Liver (tissue), 9 donors: ENCODE data around the gene PCDH15. TPM values are rescaled to one million over a fixed set of nuclear protein-coding genes. Genes with fewer than 3 reads are reported as not detected.

Experiments
- DNase-seq: peaks from one replicate; pipeline ENCODE4 v3.0.0-alpha.2; 2017; ENCODE audit warnings: low spot score
- H3K27ac ChIP-seq, 2 donors: one replicate each; pipeline ENCODE4 v1.7.0; 2013; ENCODE audit warnings: inconsistent platforms in 2 of 2, low read length in 2 of 2, control low read depth in 1 of 2, low read depth in 1 of 2, mild to moderate bottlenecking in 1 of 2
- H3K27me3 ChIP-seq, 4 donors: one replicate each; pipeline versions ENCODE4 v1.6.1 to v1.7.0; 2013; ENCODE audit warnings: low read length in 3 of 4, inconsistent platforms in 1 of 4, mild to moderate bottlenecking in 1 of 4, moderate library complexity in 1 of 4; ENCODE audit not compliant: control insufficient read depth in 4 of 4, insufficient read depth in 4 of 4
- H3K36me3 ChIP-seq, 4 donors: one replicate each; pipeline versions ENCODE4 v1.6.1 to v1.7.0; 2013; ENCODE audit warnings: low read length in 3 of 4, mild to moderate bottlenecking in 3 of 4, low read depth in 1 of 4, moderate library complexity in 1 of 4; ENCODE audit not compliant: control insufficient read depth in 4 of 4, insufficient read depth in 3 of 4
- H3K4me1 ChIP-seq, 4 donors: one replicate each; pipeline versions ENCODE4 v1.6.1 to v1.7.0; 2013; ENCODE audit warnings: low read length in 3 of 4, mild to moderate bottlenecking in 3 of 4, moderate library complexity in 1 of 4; ENCODE audit not compliant: control insufficient read depth in 4 of 4, insufficient read depth in 4 of 4
- H3K4me3 ChIP-seq, 3 donors: one replicate each; pipeline versions ENCODE4 v1.6.1 to v1.7.0; 2013; ENCODE audit warnings: low read length in 3 of 3, control low read depth in 1 of 3, low read depth in 1 of 3, mild to moderate bottlenecking in 1 of 3
- H3K9ac ChIP-seq, 2 donors: one replicate each; pipeline ENCODE4 v1.7.0; 2013; ENCODE audit warnings: low read length in 2 of 2, mild to moderate bottlenecking in 2 of 2, moderate library complexity in 2 of 2, control low read depth in 1 of 2, low read depth in 1 of 2
- H3K9me3 ChIP-seq, 4 donors: one replicate each; pipeline versions ENCODE4 v1.6.1 to v1.7.0; 2013; ENCODE audit warnings: low read length in 3 of 4; ENCODE audit not compliant: control insufficient read depth in 4 of 4
- EGR1 ChIP-seq, 2 donors: IDR thresholded peaks; 2 replicates each; pipeline ENCODE4 v1.6.1; 2016 to 2018; ENCODE audit warnings: antibody characterized with exemption in 2 of 2, low read depth in 2 of 2
- FOXA1 ChIP-seq: IDR thresholded peaks from 2 replicates; pipeline ENCODE4 v1.6.1; 2016; ENCODE audit warnings: antibody characterized with exemption
- GABPA ChIP-seq, 2 donors: IDR thresholded peaks in 1 of 2; conservative IDR thresholded peaks in 1 of 2; 2 replicates each; pipeline ENCODE4 v1.6.1; 2016; ENCODE audit warnings: antibody characterized with exemption in 2 of 2, mild to moderate bottlenecking in 1 of 2, moderate library complexity in 1 of 2
- HNF4A ChIP-seq, 2 donors: conservative IDR thresholded peaks; 2 replicates each; pipeline ENCODE4 v1.6.1; 2016; ENCODE audit warnings: antibody characterized with exemption in 2 of 2, mild to moderate bottlenecking in 2 of 2
- JUND ChIP-seq, 2 donors: IDR thresholded peaks; 2 replicates each; pipeline ENCODE4 v1.6.1; 2016; ENCODE audit warnings: antibody characterized with exemption in 2 of 2
- NR2F2 ChIP-seq: IDR thresholded peaks from 2 replicates; pipeline ENCODE4 v1.6.1; 2016; ENCODE audit warnings: antibody characterized with exemption
- RAD21 ChIP-seq, 2 donors: IDR thresholded peaks; 2 replicates each; pipeline ENCODE4 v1.6.1; 2016; ENCODE audit warnings: antibody characterized with exemption in 2 of 2, mild to moderate bottlenecking in 2 of 2
- RXRA ChIP-seq, 2 donors: IDR thresholded peaks; 2 replicates each; pipeline ENCODE4 v1.6.1; 2017 to 2018; ENCODE audit warnings: antibody characterized with exemption in 2 of 2, mild to moderate bottlenecking in 1 of 2
- SP1 ChIP-seq: IDR thresholded peaks from 2 replicates; pipeline ENCODE4 v1.6.1; 2018; ENCODE audit warnings: antibody characterized with exemption, mild to moderate bottlenecking
- WGBS: extraction: QIAGEN DNeasy Blood & Tissue Kit; methylation state at CpG from one replicate; pipeline ENCODE4 v1.1.7; 2013; 5-methylcytosine and 5-hydroxymethylcytosine counted together
- polyA plus RNA-seq, 2 donors: library from polyadenylated mRNA; stranded (reverse) in 1 of 2; unstranded in 1 of 2; fragments of 200-250 nt in 1 of 2; fragments of >200 nt in 1 of 2; fragmentation: Nextera tagmentation in 1 of 2; extraction: Ambion mirVana in 1 of 2; gene quantifications; one replicate each; pipeline versions ENCODE4 v1.2.1 to v1.2.3, GENCODE V29; 2013 to 2015
- total RNA-seq, 2 donors: library from RNA; depleted of rRNA; stranded (reverse); fragments of >200 nt; gene quantifications; one replicate each; pipeline ENCODE4 v1.2.3, GENCODE V29; 2014
- TF ChIP-seq, protein P1 (sequence below): IDR thresholded peaks from 2 replicates; pipeline ENCODE4 v1.6.1; 2016; ENCODE audit warnings: antibody characterized with exemption, mild to moderate bottlenecking
- TF ChIP-seq, protein P2 (sequence below): IDR thresholded peaks from 2 replicates; pipeline ENCODE4 v1.6.1; 2016; ENCODE audit warnings: antibody characterized with exemption
- donor health status: healthy.
- donor health status: healthy.
- donor health status: healthy.
- donor health status: healthy.
- donor health status: healthy.

PCDH15 gene
- total and polyA plus RNA-seq, 4 donors = 0.05 TPM; not detected in 3

DNA sequence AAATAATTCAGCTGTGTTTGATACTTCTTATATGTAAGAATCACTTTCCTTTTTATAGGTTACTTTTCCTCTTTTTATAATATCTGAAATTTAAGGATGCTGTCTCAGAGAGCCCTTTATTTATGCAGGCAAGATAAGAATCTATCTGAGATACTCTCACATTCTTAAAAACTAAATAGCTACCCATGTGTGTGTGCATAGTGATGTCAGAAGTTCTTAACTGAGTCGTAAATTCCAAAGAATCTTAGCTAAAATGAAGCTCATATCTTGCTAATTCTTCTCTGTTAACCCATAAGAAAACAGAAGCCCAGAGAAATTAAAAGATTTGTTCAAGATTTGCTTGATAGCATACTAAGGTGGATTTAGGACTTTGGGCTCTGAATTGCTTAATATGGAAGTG is 118.5 kb downstream of the PCDH15 start:
- no peak for TF ChIP-seq EGR1 (IDR thresholded peaks at IDR 0.05; ENCODE audit: low read depth in 2 of 2)
- peak in 1 of 2 donors; percentile 36 for TF ChIP-seq HNF4A (conservative IDR thresholded peaks at IDR 0.05)
- TF ChIP-seq SP1 = no peak
- DNase-seq = no peak
- 27% methylated on average over 1 of the region's 1 CpG for WGBS
- Histone ChIP-seq H3K27me3 (no peaks in the 10 kb centered on the region), H3K9ac (no peak overlapping the region), H3K36me3 (no peaks in the 10 kb centered on the region), H3K27ac (no peak overlapping the region), H3K4me1 (no peaks in the 10 kb centered on the region), H3K9me3 (no peaks in the 10 kb centered on the region), H3K4me3 (no peak overlapping the region)

DNA sequence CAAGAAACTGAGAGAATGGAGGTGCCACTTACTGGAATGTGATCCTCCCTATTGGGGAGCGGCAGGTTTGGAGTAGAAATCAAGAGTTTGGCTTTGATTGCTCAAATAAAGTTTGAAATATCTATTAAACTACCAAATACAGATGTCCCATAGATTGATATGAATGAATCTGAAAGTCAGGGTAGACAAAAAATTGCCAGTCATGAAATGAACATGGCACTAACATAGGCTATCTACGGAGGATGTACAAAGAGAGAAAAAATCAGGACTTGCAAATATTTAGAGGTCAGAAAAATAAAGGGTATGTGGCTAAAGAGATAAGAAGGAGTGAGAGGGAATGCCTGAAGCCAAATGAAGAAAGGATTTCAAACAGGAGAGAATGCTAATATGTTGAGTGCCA is 119.9 kb downstream of the PCDH15 start:
- TF ChIP-seq EGR1 (IDR thresholded peaks at IDR 0.05; ENCODE audit: low read depth in 2 of 2) (no peak), RXRA (IDR thresholded peaks at IDR 0.05) (no peak), NR2F2 (no peak), GABPA (IDR thresholded peaks at IDR 0.05 in 1 of 2, conservative IDR thresholded peaks at IDR 0.05 in 1 of 2) (no peak), RAD21 (IDR thresholded peaks at IDR 0.05) (no peak)
- TF ChIP-seq, protein P1, sequence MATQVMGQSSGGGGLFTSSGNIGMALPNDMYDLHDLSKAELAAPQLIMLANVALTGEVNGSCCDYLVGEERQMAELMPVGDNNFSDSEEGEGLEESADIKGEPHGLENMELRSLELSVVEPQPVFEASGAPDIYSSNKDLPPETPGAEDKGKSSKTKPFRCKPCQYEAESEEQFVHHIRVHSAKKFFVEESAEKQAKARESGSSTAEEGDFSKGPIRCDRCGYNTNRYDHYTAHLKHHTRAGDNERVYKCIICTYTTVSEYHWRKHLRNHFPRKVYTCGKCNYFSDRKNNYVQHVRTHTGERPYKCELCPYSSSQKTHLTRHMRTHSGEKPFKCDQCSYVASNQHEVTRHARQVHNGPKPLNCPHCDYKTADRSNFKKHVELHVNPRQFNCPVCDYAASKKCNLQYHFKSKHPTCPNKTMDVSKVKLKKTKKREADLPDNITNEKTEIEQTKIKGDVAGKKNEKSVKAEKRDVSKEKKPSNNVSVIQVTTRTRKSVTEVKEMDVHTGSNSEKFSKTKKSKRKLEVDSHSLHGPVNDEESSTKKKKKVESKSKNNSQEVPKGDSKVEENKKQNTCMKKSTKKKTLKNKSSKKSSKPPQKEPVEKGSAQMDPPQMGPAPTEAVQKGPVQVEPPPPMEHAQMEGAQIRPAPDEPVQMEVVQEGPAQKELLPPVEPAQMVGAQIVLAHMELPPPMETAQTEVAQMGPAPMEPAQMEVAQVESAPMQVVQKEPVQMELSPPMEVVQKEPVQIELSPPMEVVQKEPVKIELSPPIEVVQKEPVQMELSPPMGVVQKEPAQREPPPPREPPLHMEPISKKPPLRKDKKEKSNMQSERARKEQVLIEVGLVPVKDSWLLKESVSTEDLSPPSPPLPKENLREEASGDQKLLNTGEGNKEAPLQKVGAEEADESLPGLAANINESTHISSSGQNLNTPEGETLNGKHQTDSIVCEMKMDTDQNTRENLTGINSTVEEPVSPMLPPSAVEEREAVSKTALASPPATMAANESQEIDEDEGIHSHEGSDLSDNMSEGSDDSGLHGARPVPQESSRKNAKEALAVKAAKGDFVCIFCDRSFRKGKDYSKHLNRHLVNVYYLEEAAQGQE = no peak
- TF ChIP-seq, protein P2, sequence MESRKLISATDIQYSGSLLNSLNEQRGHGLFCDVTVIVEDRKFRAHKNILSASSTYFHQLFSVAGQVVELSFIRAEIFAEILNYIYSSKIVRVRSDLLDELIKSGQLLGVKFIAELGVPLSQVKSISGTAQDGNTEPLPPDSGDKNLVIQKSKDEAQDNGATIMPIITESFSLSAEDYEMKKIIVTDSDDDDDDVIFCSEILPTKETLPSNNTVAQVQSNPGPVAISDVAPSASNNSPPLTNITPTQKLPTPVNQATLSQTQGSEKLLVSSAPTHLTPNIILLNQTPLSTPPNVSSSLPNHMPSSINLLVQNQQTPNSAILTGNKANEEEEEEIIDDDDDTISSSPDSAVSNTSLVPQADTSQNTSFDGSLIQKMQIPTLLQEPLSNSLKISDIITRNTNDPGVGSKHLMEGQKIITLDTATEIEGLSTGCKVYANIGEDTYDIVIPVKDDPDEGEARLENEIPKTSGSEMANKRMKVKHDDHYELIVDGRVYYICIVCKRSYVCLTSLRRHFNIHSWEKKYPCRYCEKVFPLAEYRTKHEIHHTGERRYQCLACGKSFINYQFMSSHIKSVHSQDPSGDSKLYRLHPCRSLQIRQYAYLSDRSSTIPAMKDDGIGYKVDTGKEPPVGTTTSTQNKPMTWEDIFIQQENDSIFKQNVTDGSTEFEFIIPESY = no peak
- WGBS = 51% methylated on average over 2 of the region's 2 CpGs

DNA sequence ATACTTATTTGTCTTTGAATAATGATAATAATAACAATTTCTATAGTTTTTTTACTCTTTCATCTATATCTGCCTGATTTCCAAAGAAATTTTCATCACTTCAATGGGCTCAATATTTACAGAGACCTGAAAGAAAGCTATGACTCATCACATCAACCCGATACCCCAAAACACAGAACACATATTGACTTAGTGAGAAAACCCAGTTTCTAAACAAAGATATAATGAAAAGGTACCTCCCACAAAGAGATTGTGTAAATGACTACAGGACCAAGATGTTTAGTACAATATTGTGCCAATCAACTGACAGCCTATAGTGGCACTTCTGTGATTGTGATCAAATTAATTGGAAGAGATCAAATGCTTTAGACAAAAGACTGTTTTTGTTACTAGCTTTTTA is 133.9 kb downstream of the PCDH15 start:
- Histone ChIP-seq H3K4me1 (no peaks in the 10 kb centered on the region), H3K27me3 (no peaks in the 10 kb centered on the region)
- 35% methylated on average over 1 of the region's 1 CpG for WGBS

More for the DNA sequence above, 119.9 kb downstream of the PCDH15 start:
- DNase-seq = no peak
- H3K27me3 ChIP-seq = no peaks in the 10 kb centered on the region
- H3K9ac ChIP-seq = no peak overlapping the region
- H3K36me3 ChIP-seq = no peaks in the 10 kb centered on the region
- H3K9me3 ChIP-seq = no peaks in the 10 kb centered on the region
- H3K4me1 ChIP-seq = no peaks in the 10 kb centered on the region
- H3K27ac ChIP-seq = no peak overlapping the region
- no peak overlapping the region for H3K4me3 ChIP-seq

More for the DNA sequence above, 133.9 kb downstream of the PCDH15 start:
- H3K36me3 ChIP-seq = no peaks in the 10 kb centered on the region
- no peak overlapping the region for H3K27ac ChIP-seq
- no peak overlapping the region for H3K4me3 ChIP-seq
- no peaks in the 10 kb centered on the region for H3K9me3 ChIP-seq
- no peak for TF ChIP-seq GABPA (IDR thresholded peaks at IDR 0.05 in 1 of 2, conservative IDR thresholded peaks at IDR 0.05 in 1 of 2)
- no peak for TF ChIP-seq RAD21 (IDR thresholded peaks at IDR 0.05)
- TF ChIP-seq FOXA1 = no peak
- TF ChIP-seq JUND (IDR thresholded peaks at IDR 0.05) = no peak
- no peak for DNase-seq
- H3K9ac ChIP-seq = no peak overlapping the region
